ENCODE measurements around the gene ABCB6.

ABCB6 gene

GRCh38 chr2:219175928-219176817, 42.6 kb downstream of the ABCB6 start:
- no peak for TF ChIP-seq CTCF (IDR thresholded peaks at IDR 0.05; ENCODE audit: borderline replicate concordance, insufficient read depth, low read depth, low read length)
- H3K4me3 ChIP-seq (ENCODE audit: low read depth, low read length), result peak overlapping the region; percentile 64

GRCh38 chr2:219175486-219175885, 43.3 kb downstream of the ABCB6 start:
- no peak overlapping the region for H3K4me3 ChIP-seq (ENCODE audit: low read depth, low read length)
- TF ChIP-seq CTCF (IDR thresholded peaks at IDR 0.05; ENCODE audit: borderline replicate concordance, insufficient read depth, low read depth, low read length), result no peak

- no peak for TF ChIP-seq CTCF (IDR thresholded peaks at IDR 0.05; ENCODE audit: borderline replicate concordance, insufficient read depth, low read depth, low read length)
Observed at GRCh38 chr2:219174801-219175200, 44.0 kb downstream of the ABCB6 start.

GRCh38 chr2:219174146-219174545, 44.6 kb downstream of the ABCB6 start:
- TF ChIP-seq CTCF (IDR thresholded peaks at IDR 0.05; ENCODE audit: borderline replicate concordance, insufficient read depth, low read depth, low read length), result no peak
- H3K4me3 ChIP-seq (ENCODE audit: low read depth, low read length), result no peak overlapping the region

More at GRCh38 chr2:219174801-219175200, 44.0 kb downstream of the ABCB6 start:
- H3K4me3 ChIP-seq (ENCODE audit: low read depth, low read length), result no peak overlapping the region

GRCh38 chr2:219173176-219173575, 45.6 kb downstream of the ABCB6 start:
- TF ChIP-seq CTCF (IDR thresholded peaks at IDR 0.05; ENCODE audit: borderline replicate concordance, insufficient read depth, low read depth, low read length), result no peak
- H3K4me3 ChIP-seq (ENCODE audit: low read depth, low read length), result no peak overlapping the region

- H3K4me3 ChIP-seq (ENCODE audit: low read depth, low read length), result no peak overlapping the region
- no peak for TF ChIP-seq CTCF (IDR thresholded peaks at IDR 0.05; ENCODE audit: borderline replicate concordance, insufficient read depth, low read depth, low read length)
Observed at GRCh38 chr2:219172231-219173154, 46.3 kb downstream of the ABCB6 start.
